IMR-90 (cell line): ENCODE data around the gene MCF2L2. TPM values are rescaled to one million over a fixed set of nuclear protein-coding genes. Genes with fewer than 3 reads are reported as not detected.

Experiments used
- ATAC-seq: fragments of 200-7000 bp; cut with Tn5 transposase; 2 replicates; pipeline ENCODE4 v1.9.1; 2020; ENCODE audit warnings: low read depth, mild to moderate bottlenecking, moderate library complexity
- BruUV-seq: library from RNA; stranded (reverse); fragments of 400-500 nt; replicated peaks from 2 replicates; lab custom pipeline; 2021; lab: Mats Ljungman, UMichigan
- CTCF ChIA-PET: fragments of 300-600 bp; formaldehyde crosslinking; extraction: SDS; loops from one replicate; lab custom pipeline; 2021; ENCODE audit warnings: antibody characterized with exemption; lab: Yijun Ruan, JAX
- POLR2A ChIA-PET: fragments of 300-600 bp; sonication (Branson Sonifier 250); formaldehyde crosslinking; loops from one replicate; lab custom pipeline; 2022; ENCODE audit warnings: antibody characterized with exemption; ENCODE audit not compliant: unreplicated experiment; lab: Charles Lee
- DNase-seq: peaks from one replicate; pipeline ENCODE4 v3.0.0; 2013
- H2AFZ ChIP-seq: replicated peaks from 2 replicates; pipeline ENCODE3; 2013; ENCODE audit warnings: low read length, mild to moderate bottlenecking; ENCODE audit not compliant: poor library complexity
- H2AK5ac ChIP-seq: 2 replicates; pipeline ENCODE4 v1.6.1; 2013; ENCODE audit warnings: low read depth, low read length, inconsistent platforms
- H2AK9ac ChIP-seq: replicated peaks from 2 replicates; pipeline ENCODE3; 2013; ENCODE audit warnings: mild to moderate bottlenecking, low read depth, low read length, moderate library complexity; ENCODE audit not compliant: poor library complexity
- H2BK120ac ChIP-seq: 2 replicates; pipeline ENCODE4 v1.6.1; 2013; ENCODE audit warnings: low read depth, low read length, inconsistent platforms
- H2BK15ac ChIP-seq: 3 replicates; pipeline ENCODE4 v1.6.1; 2013; ENCODE audit warnings: low read depth, low read length, inconsistent platforms
- H2BK20ac ChIP-seq: 2 replicates; pipeline ENCODE4 v1.6.1; 2013; ENCODE audit warnings: low read depth, mild to moderate bottlenecking, inconsistent platforms, low read length, moderate library complexity
- H2BK5ac ChIP-seq: 2 replicates; pipeline ENCODE4 v1.6.1; 2013; ENCODE audit warnings: mild to moderate bottlenecking, low read depth, low read length, inconsistent platforms; ENCODE audit not compliant: poor library complexity, severe bottlenecking
- H3K14ac ChIP-seq: replicated peaks from 2 replicates; pipeline ENCODE4 v1.6.1; 2013; ENCODE audit warnings: low read depth, low read length, inconsistent platforms
- H3K18ac ChIP-seq: 2 replicates; pipeline ENCODE4 v1.6.1; 2013; ENCODE audit warnings: low read depth, low read length, control low read depth
- H3K23ac ChIP-seq: 2 replicates; pipeline ENCODE4 v1.6.1; 2013; ENCODE audit warnings: low read depth, low read length, inconsistent platforms
- H3K27ac ChIP-seq: 2 replicates; pipeline ENCODE4 v1.5.1; 2013; ENCODE audit warnings: mild to moderate bottlenecking, control low read depth, low read length; ENCODE audit not compliant: insufficient read depth
- H3K27me3 ChIP-seq: 2 replicates; pipeline ENCODE4 v1.6.1; 2013; ENCODE audit warnings: low read length; ENCODE audit not compliant: control insufficient read depth, insufficient read depth
- H3K36me3 ChIP-seq: 2 replicates; pipeline ENCODE4 v1.6.1; 2013; ENCODE audit warnings: low read length, mixed read lengths; ENCODE audit not compliant: control insufficient read depth, insufficient read depth
- H3K4ac ChIP-seq: 2 replicates; pipeline ENCODE4 v1.6.1; 2013; ENCODE audit warnings: low read depth, low read length, inconsistent platforms
- H3K4me1 ChIP-seq: 2 replicates; pipeline ENCODE4 v1.6.1; 2013; ENCODE audit warnings: low read length, mixed read lengths; ENCODE audit not compliant: control insufficient read depth, insufficient read depth
- H3K4me2 ChIP-seq: 2 replicates; pipeline ENCODE4 v1.6.1; 2013; ENCODE audit warnings: low read depth, mild to moderate bottlenecking, control low read depth, low read length, moderate library complexity
- H3K4me3 ChIP-seq: 2 replicates; pipeline ENCODE4 v1.5.1; 2013; ENCODE audit warnings: low read depth, mild to moderate bottlenecking, control low read depth, low read length, moderate library complexity; ENCODE audit not compliant: insufficient read depth
- H3K56ac ChIP-seq: 2 replicates; pipeline ENCODE4 v1.6.1; 2013; ENCODE audit warnings: low read length, inconsistent platforms; ENCODE audit not compliant: insufficient read depth; ENCODE audit errors: extremely low read depth
- H3K79me1 ChIP-seq, 2 experiments: 2 replicates each; pipeline ENCODE4 v1.6.1; 2013; ENCODE audit warnings: low read length in 2 of 2, inconsistent platforms in 1 of 2, low read depth in 1 of 2
- H3K9ac ChIP-seq: 2 replicates; pipeline ENCODE4 v1.6.1; 2013; ENCODE audit warnings: low read depth, low read length, control low read depth
- H3K9me1 ChIP-seq: 2 replicates; pipeline ENCODE4 v1.6.1; 2013; ENCODE audit warnings: low read length, inconsistent platforms; ENCODE audit not compliant: insufficient read depth
- H3K9me3 ChIP-seq: 2 replicates; pipeline ENCODE4 v1.6.1; 2013; ENCODE audit warnings: low read length; ENCODE audit not compliant: control insufficient read depth, insufficient read depth
- H4K20me1 ChIP-seq: 2 replicates; pipeline ENCODE4 v1.6.1; 2013; ENCODE audit warnings: low read length, inconsistent platforms; ENCODE audit not compliant: insufficient read depth
- H4K5ac ChIP-seq: 2 replicates; pipeline ENCODE4 v1.6.1; 2013; ENCODE audit warnings: mild to moderate bottlenecking, low read depth, low read length, control low read depth
- H4K8ac ChIP-seq, 2 experiments: 2 replicates each; pipeline ENCODE4 v1.6.1; 2013; ENCODE audit warnings: low read depth in 2 of 2, low read length in 2 of 2, control low read depth in 1 of 2, inconsistent platforms in 1 of 2
- H4K91ac ChIP-seq: 2 replicates; pipeline ENCODE4 v1.6.1; 2013; ENCODE audit warnings: low read depth, low read length, inconsistent platforms; ENCODE audit not compliant: insufficient read depth
- BHLHE40 ChIP-seq: fragments of 150-350 bp; IDR thresholded peaks from 2 replicates; pipeline ENCODE4 v1.6.1; 2016; ENCODE audit warnings: mild to moderate bottlenecking, low read depth, low read length
- CEBPB ChIP-seq: IDR thresholded peaks from 2 replicates; pipeline ENCODE4 v1.6.1; 2012; ENCODE audit warnings: low read depth, low read length, improper control_type of control experiment
- CHD1 ChIP-seq: IDR thresholded peaks from 2 replicates; pipeline ENCODE4 v1.6.1; 2012; ENCODE audit warnings: low read depth, low read length, improper control_type of control experiment
- FOS ChIP-seq: fragments of 150-350 bp; IDR thresholded peaks from 2 replicates; pipeline ENCODE4 v1.6.1; 2016; ENCODE audit warnings: low read depth, low read length
- MAFK ChIP-seq: IDR thresholded peaks from 2 replicates; pipeline ENCODE4 v1.6.1; 2012; ENCODE audit warnings: low read depth, low read length, improper control_type of control experiment
- MAZ ChIP-seq: IDR thresholded peaks from 2 replicates; pipeline ENCODE4 v1.6.1; 2012; ENCODE audit warnings: low read depth, mild to moderate bottlenecking, low read length, improper control_type of control experiment, moderate library complexity, borderline replicate concordance
- MXI1 ChIP-seq: IDR thresholded peaks from 2 replicates; pipeline ENCODE4 v1.6.1; 2012; ENCODE audit warnings: low read depth, mild to moderate bottlenecking, low read length, moderate library complexity, borderline replicate concordance
- NFE2L2 ChIP-seq: fragments of 150-350 bp; IDR thresholded peaks from 2 replicates; pipeline ENCODE4 v1.6.1; 2016; ENCODE audit warnings: low read depth, mild to moderate bottlenecking, low read length
- POLR2A ChIP-seq: IDR thresholded peaks from 2 replicates; pipeline ENCODE4 v1.6.1; 2012; ENCODE audit warnings: mild to moderate bottlenecking, low read depth, low read length
- RAD21 ChIP-seq: IDR thresholded peaks from 2 replicates; pipeline ENCODE4 v1.6.1; 2012; ENCODE audit warnings: low read length, improper control_type of control experiment
- RCOR1 ChIP-seq: IDR thresholded peaks from 2 replicates; pipeline ENCODE4 v1.6.1; 2012; ENCODE audit warnings: mild to moderate bottlenecking, low read length, improper control_type of control experiment; ENCODE audit not compliant: insufficient replicate concordance
- RFX5 ChIP-seq: IDR thresholded peaks from 2 replicates; pipeline ENCODE4 v1.8.0; 2012; ENCODE audit warnings: low read depth, mild to moderate bottlenecking, low read length, moderate library complexity
- SMC3 ChIP-seq: fragments of 150-350 bp; IDR thresholded peaks from 2 replicates; pipeline ENCODE4 v1.6.1; 2016; ENCODE audit warnings: low read depth, mild to moderate bottlenecking, antibody characterized with exemption, low read length, moderate library complexity
- WGBS, 2 experiments: methylation state at CpG; one replicate each; pipeline versions ENCODE4 v1.1.5 to v1.1.7; 2013; ENCODE audit warnings: missing lambda C conversion rate in 2 of 2; ENCODE audit not compliant: insufficient read length in 1 of 2; ENCODE audit errors: extremely low coverage in 2 of 2; 5-methylcytosine and 5-hydroxymethylcytosine counted together
- dilution Hi-C: fragments of 300-500 bp; cut with HindIII; formaldehyde crosslinking; loops from one replicate; pipeline ENCODE4 v1.14.3; 2018; ENCODE audit warnings: low sequenced_read_pairs; ENCODE audit not compliant: unreplicated experiment
- in situ Hi-C: fragments of 300-500 bp; cut with MboI; formaldehyde crosslinking; loops from 3 replicates; pipeline ENCODE4 v1.14.3; 2019; ENCODE audit warnings: low sequenced_read_pairs, inconsistent platforms, mixed read lengths
- intact Hi-C: fragments of 100-400 bp; cut with micrococcal nuclease; formaldehyde crosslinking; loops from 2 replicates; pipeline ENCODE4 v1.10.0; 2022
- polyA plus RNA-seq, 3 experiments: library from polyadenylated mRNA; depleted of rRNA; stranded (reverse); fragments of >200 nt; gene quantifications; 2 replicates each; pipeline ENCODE4 v1.2.3, GENCODE V29; 2012; ENCODE audit warnings: low replicate concordance in 1 of 3
- total RNA-seq: library from RNA; depleted of rRNA; stranded (reverse); fragments of >200 nt; gene quantifications from 2 replicates; pipeline ENCODE4 v1.2.3, GENCODE V29; 2012
- TF ChIP-seq, protein P1 (sequence below): fragments of 150-350 bp; IDR thresholded peaks from 2 replicates; pipeline ENCODE4 v1.6.1; 2016; ENCODE audit warnings: low read depth, mild to moderate bottlenecking, low read length, moderate library complexity, borderline replicate concordance
- TF ChIP-seq, protein P2 (sequence below): fragments of 150-350 bp; IDR thresholded peaks from 2 replicates; pipeline ENCODE4 v1.6.1; 2017; ENCODE audit warnings: mild to moderate bottlenecking, antibody characterized with exemption, low read length, low read depth

The MCF2L2 gene
- total and polyA plus RNA-seq, 2 of the 4 experiments (the other 2 are of a cell fraction): under 0.01 TPM; not detected in 1

DNA sequence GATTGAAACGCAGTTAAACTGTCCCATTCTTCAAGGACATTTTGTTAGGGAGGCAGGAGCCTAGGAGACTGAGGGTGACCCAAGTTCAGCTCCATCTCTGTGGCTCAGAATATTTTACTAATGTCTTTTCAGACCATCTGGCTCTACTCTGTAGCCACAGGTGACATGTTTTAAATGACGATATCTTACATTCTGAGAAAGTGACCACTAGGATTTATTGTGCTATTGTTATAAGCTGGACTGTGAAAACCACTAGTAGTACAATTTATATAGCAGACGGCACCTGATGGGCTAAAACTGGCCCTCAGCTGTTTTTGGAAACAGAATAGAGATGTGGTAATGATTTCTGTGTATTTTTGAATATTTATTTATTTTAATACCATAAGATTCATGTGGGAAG is 55.5 kb downstream of the MCF2L2 start:
- Histone ChIP-seq H2AFZ (no peak overlapping the region), H3K9ac (no peak overlapping the region), H3K27me3 (peaks cover 24% of the 10 kb centered on the region), H3K18ac (no peak overlapping the region), H3K4ac (no peak overlapping the region), H3K9me1 (no peaks in the 10 kb centered on the region), H2BK5ac (no peak overlapping the region), H2AK9ac (no peak overlapping the region), H3K23ac (no peak overlapping the region), H3K56ac (no peak overlapping the region), H4K20me1 (no peaks in the 10 kb centered on the region), H3K27ac (no peak overlapping the region), H3K14ac (no peak overlapping the region), H3K36me3 (no peaks in the 10 kb centered on the region), H3K4me3 (no peak overlapping the region), H2BK20ac (no peak overlapping the region), H3K4me1 (peaks cover 3% of the 10 kb centered on the region; the same call in 1 of the 2 replicates), H4K91ac (no peak overlapping the region), H3K4me2 (no peak overlapping the region), H4K8ac (no peak overlapping the region), H4K5ac (no peak overlapping the region), H2BK15ac (no peak overlapping the region), H2AK5ac (no peak overlapping the region), H3K79me1 (no peaks in the 10 kb centered on the region), H3K9me3 (no peaks in the 10 kb centered on the region), H2BK120ac (no peak overlapping the region)
- POLR2A ChIA-PET: no interaction called here
- BruUV-seq: no TSS peak
- intact Hi-C loops (no loop called here), dilution Hi-C loops (no loop called here), in situ Hi-C loops (no loop called here)
- no peak for ATAC-seq
- no peak for DNase-seq
- TF ChIP-seq MAFK: no peak
- no peak for TF ChIP-seq MAZ
- no peak for TF ChIP-seq CEBPB
- no peak for TF ChIP-seq RFX5
- no peak for TF ChIP-seq NFE2L2
- no peak for TF ChIP-seq SMC3
- no peak for TF ChIP-seq FOS
- no peak for TF ChIP-seq BHLHE40
- TF ChIP-seq, protein P1, sequence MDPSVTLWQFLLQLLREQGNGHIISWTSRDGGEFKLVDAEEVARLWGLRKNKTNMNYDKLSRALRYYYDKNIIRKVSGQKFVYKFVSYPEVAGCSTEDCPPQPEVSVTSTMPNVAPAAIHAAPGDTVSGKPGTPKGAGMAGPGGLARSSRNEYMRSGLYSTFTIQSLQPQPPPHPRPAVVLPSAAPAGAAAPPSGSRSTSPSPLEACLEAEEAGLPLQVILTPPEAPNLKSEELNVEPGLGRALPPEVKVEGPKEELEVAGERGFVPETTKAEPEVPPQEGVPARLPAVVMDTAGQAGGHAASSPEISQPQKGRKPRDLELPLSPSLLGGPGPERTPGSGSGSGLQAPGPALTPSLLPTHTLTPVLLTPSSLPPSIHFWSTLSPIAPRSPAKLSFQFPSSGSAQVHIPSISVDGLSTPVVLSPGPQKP: no peak
- no peak for TF ChIP-seq CHD1
- no peak for TF ChIP-seq RCOR1
- no peak for TF ChIP-seq MXI1
- TF ChIP-seq, protein P2, sequence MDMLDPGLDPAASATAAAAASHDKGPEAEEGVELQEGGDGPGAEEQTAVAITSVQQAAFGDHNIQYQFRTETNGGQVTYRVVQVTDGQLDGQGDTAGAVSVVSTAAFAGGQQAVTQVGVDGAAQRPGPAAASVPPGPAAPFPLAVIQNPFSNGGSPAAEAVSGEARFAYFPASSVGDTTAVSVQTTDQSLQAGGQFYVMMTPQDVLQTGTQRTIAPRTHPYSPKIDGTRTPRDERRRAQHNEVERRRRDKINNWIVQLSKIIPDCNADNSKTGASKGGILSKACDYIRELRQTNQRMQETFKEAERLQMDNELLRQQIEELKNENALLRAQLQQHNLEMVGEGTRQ: no peak
- no peak for TF ChIP-seq POLR2A
- TF ChIP-seq RAD21: no peak
- WGBS, 2 experiments: no CpG with 5 or more reads among the region's 3 CpGs
- CTCF ChIA-PET: interaction anchor here (0.6 to 1.3 kb wide), 2 partner anchors 12 to 251 kb away, joined by 3 read pairs; no protein-coding TSS in a partner anchor
